Lung (tissue), 12 donors: ENCODE data around the gene CRYZL1. TPM values are rescaled to one million over a fixed set of nuclear protein-coding genes. Genes with fewer than 3 reads are reported as not detected.

Experiments used
- ATAC-seq: fragments of 200-7000 bp; cut with Tn5 transposase; one replicate; pipeline ENCODE4 v1.9.1; 2020; ENCODE audit warnings: moderate number of reproducible peaks; ENCODE audit not compliant: insufficient read depth, low FRiP score
- DNase-seq, 3 donors: peaks; one replicate each; pipeline ENCODE4 v3.0.0-alpha.2; 2013 to 2017
- H3K27ac ChIP-seq, 2 donors: one replicate each; pipeline ENCODE4 v1.5.1; 2013; ENCODE audit warnings: mild to moderate bottlenecking in 2 of 2, moderate library complexity in 2 of 2, control low read depth in 1 of 2, inconsistent platforms in 1 of 2, low read depth in 1 of 2, low read length in 1 of 2
- H3K27me3 ChIP-seq, 3 donors: one replicate each; pipeline ENCODE4 v1.5.1; 2013; ENCODE audit warnings: low read length in 2 of 3; ENCODE audit not compliant: control insufficient read depth in 3 of 3, insufficient read depth in 3 of 3
- H3K36me3 ChIP-seq, 4 donors: one replicate each; pipeline ENCODE4 v1.5.1; 2013; ENCODE audit warnings: low read length in 4 of 4, mild to moderate bottlenecking in 1 of 4, moderate library complexity in 1 of 4; ENCODE audit not compliant: control insufficient read depth in 4 of 4, insufficient read depth in 4 of 4
- H3K4me1 ChIP-seq, 5 donors: one replicate each; pipeline ENCODE4 v1.5.1; 2013; ENCODE audit warnings: low read length in 5 of 5, mild to moderate bottlenecking in 2 of 5, moderate library complexity in 1 of 5; ENCODE audit not compliant: control insufficient read depth in 5 of 5, insufficient read depth in 5 of 5
- H3K4me3 ChIP-seq: one replicate; pipeline ENCODE4 v1.5.1; 2013; ENCODE audit warnings: mild to moderate bottlenecking, control low read depth, moderate library complexity
- H3K9ac ChIP-seq, 2 donors: one replicate each; pipeline ENCODE4 v1.5.1; 2013; ENCODE audit warnings: low read length in 2 of 2, control low read depth in 1 of 2; ENCODE audit not compliant: insufficient read depth in 1 of 2
- H3K9me3 ChIP-seq, 4 donors: one replicate each; pipeline ENCODE4 v1.5.1; 2013; ENCODE audit warnings: low read length in 3 of 4, mild to moderate bottlenecking in 1 of 4, moderate library complexity in 1 of 4; ENCODE audit not compliant: control insufficient read depth in 4 of 4, insufficient read depth in 3 of 4
- CTCF ChIP-seq: IDR thresholded peaks from 2 replicates; pipeline ENCODE4 v1.5.1; 2012; ENCODE audit warnings: mild to moderate bottlenecking; ENCODE audit errors: control extremely low read depth, extremely low read depth
- WGBS, 2 donors: extraction: QIAGEN DNeasy Blood & Tissue Kit; methylation state at CpG; one replicate each; pipeline ENCODE4 v1.1.7; 2013; 5-methylcytosine and 5-hydroxymethylcytosine counted together
- polyA plus RNA-seq, 2 donors: library from polyadenylated mRNA; stranded (reverse); fragments of 200-250 nt; gene quantifications; one replicate each; pipeline ENCODE4 v1.2.1, GENCODE V29; 2013
- total RNA-seq, 2 donors: library from RNA; depleted of rRNA in 1 of 2; stranded (reverse); fragments of >200 nt in 1 of 2; gene quantifications; one replicate each; pipeline ENCODE4 v1.2.1, GENCODE V29; 2014 to 2021
- donor health status: control.
- donor health status: control.
- donor health status: Bipolar disorder and iron deficiency.
- donor health status: healthy.
- donor health status: DM: yes; HTN: yes; CAD: no.

CRYZL1 gene
- total and polyA plus RNA-seq, 4 donors: 16.4 to 64.2 (median 30.3) TPM

- H3K4me1 ChIP-seq: peaks cover 2 to 26% (median 5%) of the 10 kb centered on the region in 5 donors
- ATAC-seq: no peak
- peak overlapping the region in 1 of 2 donors; percentile 20 for H3K27ac ChIP-seq
- no peak overlapping the region for H3K4me3 ChIP-seq
- H3K27me3 ChIP-seq: no peaks in the 10 kb centered on the region
- 47 to 53% methylated on average over 11 of the region's 11 CpGs for WGBS, 2 donors
- peak; percentile 44 to 88 (median 82) for DNase-seq
- H3K36me3 ChIP-seq: peaks cover 0 to 3% (median 0%) of the 10 kb centered on the region in 4 donors
- TF ChIP-seq CTCF: no peak
- H3K9ac ChIP-seq: peak overlapping the region; percentile 43 to 72
- no peaks in the 10 kb centered on the region for H3K9me3 ChIP-seq
Measured at GRCh38 chr21:33644383-33645074, 3.0 kb upstream of the CRYZL1 start.

- ATAC-seq: no peak
Measured at GRCh38 chr21:33643658-33644311, 2.2 kb upstream of the CRYZL1 start.

GRCh38 chr21:33642896-33643657 is 1.5 kb upstream of the CRYZL1 start:
- Histone ChIP-seq H3K4me3 (peak overlapping the region; percentile 93), H3K4me1 (peaks cover 0 to 26% (median 5%) of the 10 kb centered on the region in 5 donors), H3K9me3 (no peaks in the 10 kb centered on the region), H3K27me3 (no peaks in the 10 kb centered on the region), H3K9ac (peak overlapping the region; percentile 43 to 72), H3K27ac (peak overlapping the region; percentile 76 to 86), H3K36me3 (peaks cover 0 to 3% (median 0%) of the 10 kb centered on the region in 4 donors)
- no peak for ATAC-seq
- WGBS, 2 donors: 0 to 1% methylated on average over 60 to 78 of the region's 78 CpGs
- DNase-seq: peak in 2 of 3 donors; percentile 44 to 50
- no peak for TF ChIP-seq CTCF

More at GRCh38 chr21:33643658-33644311, 2.2 kb upstream of the CRYZL1 start:
- no peaks in the 10 kb centered on the region for H3K9me3 ChIP-seq
- peak overlapping the region; percentile 17 for H3K4me3 ChIP-seq
- peak overlapping the region; percentile 0 to 86 for H3K27ac ChIP-seq
- H3K36me3 ChIP-seq: peaks cover 0 to 3% (median 0%) of the 10 kb centered on the region in 4 donors
- peak; percentile 22 to 68 (median 52) for DNase-seq
- WGBS, 2 donors: 20 to 29% methylated on average over 7 of the region's 7 CpGs
- TF ChIP-seq CTCF: no peak
- H3K27me3 ChIP-seq: no peaks in the 10 kb centered on the region
- H3K9ac ChIP-seq: peak overlapping the region; percentile 43 to 72
- peaks cover 0 to 26% (median 5%) of the 10 kb centered on the region in 5 donors for H3K4me1 ChIP-seq
